ENCODE results near the gene CACNA2D2. TPM values are rescaled to one million over a fixed set of nuclear protein-coding genes. Genes with fewer than 3 reads are reported as not detected.

Gene CACNA2D2
- total and polyA plus RNA-seq, 2 experiments from 2014 or later, result 0.87 to 1.5 TPM

- TF ChIP-seq CTCF (IDR thresholded peaks at IDR 0.05; ENCODE audit: poor library complexity) (no peak), EZH2phosphoT487 (IDR thresholded peaks at IDR 0.05; ENCODE audit: low read depth, severe bottlenecking, unreplicated experiment) (no peak), EZH2 (IDR thresholded peaks at IDR 0.05; ENCODE audit: borderline replicate concordance) (no peak)
- H3K4me2 ChIP-seq, result no peak overlapping the region
- no peak overlapping the region for H3K4me3 ChIP-seq
- no peak overlapping the region for H3K27ac ChIP-seq
- no peaks in the 10 kb centered on the region for H3K79me2 ChIP-seq
- 97% methylated on average over 2 of the region's 2 CpGs for WGBS (ENCODE audit: low lambda C conversion rate, missing lambda C conversion rate)
- H3K9me2 ChIP-seq (replicated peaks; ENCODE audit: insufficient read depth), result no peaks in the 10 kb centered on the region
- no peaks in the 10 kb centered on the region for H3K36me3 ChIP-seq (replicated peaks; ENCODE audit: insufficient read depth, low read depth)
- no peaks in the 10 kb centered on the region for H3K9me3 ChIP-seq (ENCODE audit: low read depth)
- DNase-seq (ENCODE audit: low spot score), result no peak
- H2AFZ ChIP-seq, result no peak overlapping the region
- no peaks in the 10 kb centered on the region for H4K20me1 ChIP-seq (ENCODE audit: insufficient read depth, poor library complexity, severe bottlenecking)
- no peaks in the 10 kb centered on the region for H3K4me1 ChIP-seq (ENCODE audit: insufficient read depth)
- no peaks in the 10 kb centered on the region for H3K27me3 ChIP-seq
Observed at GRCh38 chr3:50478671-50479260, 24.7 kb downstream of the CACNA2D2 start.

- Histone ChIP-seq H3K79me2 (no peaks in the 10 kb centered on the region), H2AFZ (no peak overlapping the region), H3K4me1 (ENCODE audit: insufficient read depth) (no peaks in the 10 kb centered on the region), H3K27ac (no peak overlapping the region), H3K9me2 (replicated peaks; ENCODE audit: insufficient read depth) (no peaks in the 10 kb centered on the region), H3K4me3 (no peak overlapping the region), H3K27me3 (no peaks in the 10 kb centered on the region), H3K4me2 (no peak overlapping the region), H4K20me1 (ENCODE audit: insufficient read depth, poor library complexity, severe bottlenecking) (no peaks in the 10 kb centered on the region), H3K36me3 (replicated peaks; ENCODE audit: insufficient read depth, low read depth) (no peaks in the 10 kb centered on the region), H3K9me3 (ENCODE audit: low read depth) (no peaks in the 10 kb centered on the region)
- 95% methylated on average over 7 of the region's 7 CpGs for WGBS (ENCODE audit: low lambda C conversion rate, missing lambda C conversion rate)
- no peak for DNase-seq (ENCODE audit: low spot score)
- no peak for TF ChIP-seq EZH2 (IDR thresholded peaks at IDR 0.05; ENCODE audit: borderline replicate concordance)
- no peak for TF ChIP-seq CTCF (IDR thresholded peaks at IDR 0.05; ENCODE audit: poor library complexity)
- no peak for TF ChIP-seq EZH2phosphoT487 (IDR thresholded peaks at IDR 0.05; ENCODE audit: low read depth, severe bottlenecking, unreplicated experiment)
Observed at GRCh38 chr3:50478051-50478450, 25.4 kb downstream of the CACNA2D2 start.

GRCh38 chr3:50475348-50475747 lies 28.1 kb downstream of the CACNA2D2 start:
- Histone ChIP-seq H3K9me2 (replicated peaks; ENCODE audit: insufficient read depth) (no peaks in the 10 kb centered on the region), H3K27ac (no peak overlapping the region), H3K79me2 (no peaks in the 10 kb centered on the region), H3K36me3 (replicated peaks; ENCODE audit: insufficient read depth, low read depth) (no peaks in the 10 kb centered on the region), H2AFZ (no peak overlapping the region), H4K20me1 (ENCODE audit: insufficient read depth, poor library complexity, severe bottlenecking) (no peaks in the 10 kb centered on the region), H3K9me3 (ENCODE audit: low read depth) (no peaks in the 10 kb centered on the region), H3K4me1 (ENCODE audit: insufficient read depth) (no peaks in the 10 kb centered on the region), H3K27me3 (no peaks in the 10 kb centered on the region), H3K4me3 (no peak overlapping the region), H3K4me2 (no peak overlapping the region)
- WGBS (ENCODE audit: low lambda C conversion rate, missing lambda C conversion rate), result 95% methylated on average over 12 of the region's 12 CpGs
- DNase-seq (ENCODE audit: low spot score), result no peak
- TF ChIP-seq EZH2 (IDR thresholded peaks at IDR 0.05; ENCODE audit: borderline replicate concordance) (no peak), CTCF (IDR thresholded peaks at IDR 0.05; ENCODE audit: poor library complexity) (no peak), EZH2phosphoT487 (IDR thresholded peaks at IDR 0.05; ENCODE audit: low read depth, severe bottlenecking, unreplicated experiment) (no peak)
